Gastrocnemius medialis (tissue), 4 donors: Measurements from ENCODE around the gene ITPKB. TPM values are rescaled to one million over a fixed set of nuclear protein-coding genes. Genes with fewer than 3 reads are reported as not detected.

Source experiments
- ATAC-seq, 2 donors: fragments of 150-250 bp; one replicate each; pipeline ENCODE4 v1.9.1; 2016
- DNase-seq, 2 donors: peaks; one replicate each; pipeline ENCODE4 v3.0.0-alpha.2; 2019
- H3K27ac ChIP-seq, 4 donors: fragments of 200-600 bp; sonication (generic); 1 replicate in 1 of 4; 2 replicates in 3 of 4; pipeline ENCODE4 v1.5.1; 2016 to 2018; ENCODE audit warnings: mild to moderate bottlenecking in 2 of 4, moderate library complexity in 1 of 4
- H3K27me3 ChIP-seq, 3 donors: fragments of 200-600 bp; sonication (generic) in 2 of 3; 1 replicate in 1 of 3; 2 replicates in 2 of 3; pipeline versions ENCODE4 v1.5.1 to v1.6.0; 2016 to 2019; ENCODE audit warnings: mild to moderate bottlenecking in 1 of 3, moderate library complexity in 1 of 3
- H3K36me3 ChIP-seq, 2 donors: fragments of 200-600 bp; sonication (generic) in 1 of 2; one replicate each; pipeline ENCODE4 v1.5.1; 2017 to 2018
- H3K4me1 ChIP-seq, 2 donors: fragments of 200-600 bp; sonication (generic) in 1 of 2; one replicate each; pipeline ENCODE4 v1.5.1; 2016 to 2017; ENCODE audit warnings: mild to moderate bottlenecking in 2 of 2
- H3K4me3 ChIP-seq, 4 donors: fragments of 200-600 bp; sonication (generic) in 3 of 4; 1 replicate in 1 of 4; 2 replicates in 3 of 4; pipeline ENCODE4 v1.5.1; 2016 to 2019; ENCODE audit warnings: mild to moderate bottlenecking in 2 of 4
- H3K9me3 ChIP-seq, 3 donors: fragments of 200-600 bp; sonication (generic) in 2 of 3; 1 replicate in 1 of 3; 2 replicates in 2 of 3; pipeline ENCODE4 v1.5.1; 2016 to 2019
- POLR2A ChIP-seq, 2 donors: fragments of 450-650 bp; IDR thresholded peaks; one replicate each; pipeline ENCODE4 v1.6.1; 2017; ENCODE audit warnings: antibody characterized with exemption in 2 of 2, mild to moderate bottlenecking in 2 of 2, moderate library complexity in 2 of 2
- in situ Hi-C, 4 donors: fragments of 200-750 bp; cut with MboI; loops; one replicate each; pipeline versions ENCODE4 v1.15.0 to v1.8.0; 2017; ENCODE audit warnings: low sequenced_read_pairs in 4 of 4
- intact Hi-C: fragments of 100-400 bp; cut with DNase I; formaldehyde crosslinking; loops from one replicate; pipeline ENCODE4 v1.15.1; 2023; ENCODE audit warnings: low total_unique reads
- total RNA-seq, 4 donors: library from RNA; depleted of rRNA; stranded (reverse); fragments of >200 nt; gene quantifications; one replicate each; pipeline versions ENCODE4 v1.1.0 to v1.2.3, GENCODE V29; 2016
- TF ChIP-seq, protein P1 (sequence below), 5 experiments: fragments of 450-650 bp in 3 of 5; fragments of 200-600 bp in 2 of 5; sonication (generic) in 2 of 5; IDR thresholded peaks in 4 of 5; conservative IDR thresholded peaks in 1 of 5; 1 replicate in 4 of 5; 2 replicates in 1 of 5; pipeline ENCODE4 v1.5.1; 2016 to 2019; ENCODE audit warnings: antibody characterized with exemption in 5 of 5, mild to moderate bottlenecking in 3 of 5, moderate library complexity in 3 of 5

The ITPKB gene
- total RNA-seq, 4 donors from 2014 or later = 7.1 to 13.9 (median 7.8) TPM

DNA sequence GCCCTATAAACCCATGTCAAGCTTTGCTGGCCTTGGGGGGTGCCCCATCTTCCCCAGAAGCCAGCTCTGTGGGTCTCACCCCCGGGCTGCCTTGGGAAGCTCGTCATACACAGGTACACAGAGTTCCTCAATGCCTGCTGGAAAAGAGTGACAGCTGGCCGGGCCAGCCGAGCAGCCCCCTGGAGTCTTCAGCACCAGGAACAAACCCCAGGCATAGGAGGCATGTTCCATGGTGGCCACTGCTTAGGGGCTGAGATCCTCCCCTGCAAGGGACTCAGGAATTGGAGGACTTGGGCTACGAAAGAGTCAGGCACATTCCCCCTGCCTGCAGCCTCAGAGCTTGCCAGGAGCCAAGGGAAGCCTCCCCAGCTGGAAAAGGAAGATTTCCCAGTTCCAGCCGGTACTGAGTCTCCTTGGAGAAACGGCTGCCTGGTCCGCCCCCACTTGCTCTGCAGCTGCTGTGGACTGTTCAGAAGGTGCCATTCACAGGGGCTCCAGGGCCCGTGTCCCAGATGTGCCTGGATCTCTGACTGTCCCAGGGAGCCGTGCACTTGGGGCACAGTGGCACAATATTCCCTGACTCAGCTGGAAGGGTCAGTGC lies 101.0 kb downstream of the ITPKB start:
- in situ Hi-C loops = loop anchor here in 1 of 4 donors (5.0 to 25.0 kb wide), 2 partner anchors 49 to 799 kb away; no protein-coding TSS in a partner anchor
- Histone ChIP-seq H3K36me3 (peaks cover 0 to 7% of the 10 kb centered on the region in 2 donors), H3K27ac (peak overlapping the region; percentile 59 to 71 (median 68)), H3K9me3 (no peaks in the 10 kb centered on the region), H3K4me3 (no peak overlapping the region), H3K27me3 (no peaks in the 10 kb centered on the region), H3K4me1 (peaks cover 26 to 28% of the 10 kb centered on the region in 2 donors)
- TF ChIP-seq, protein P1, sequence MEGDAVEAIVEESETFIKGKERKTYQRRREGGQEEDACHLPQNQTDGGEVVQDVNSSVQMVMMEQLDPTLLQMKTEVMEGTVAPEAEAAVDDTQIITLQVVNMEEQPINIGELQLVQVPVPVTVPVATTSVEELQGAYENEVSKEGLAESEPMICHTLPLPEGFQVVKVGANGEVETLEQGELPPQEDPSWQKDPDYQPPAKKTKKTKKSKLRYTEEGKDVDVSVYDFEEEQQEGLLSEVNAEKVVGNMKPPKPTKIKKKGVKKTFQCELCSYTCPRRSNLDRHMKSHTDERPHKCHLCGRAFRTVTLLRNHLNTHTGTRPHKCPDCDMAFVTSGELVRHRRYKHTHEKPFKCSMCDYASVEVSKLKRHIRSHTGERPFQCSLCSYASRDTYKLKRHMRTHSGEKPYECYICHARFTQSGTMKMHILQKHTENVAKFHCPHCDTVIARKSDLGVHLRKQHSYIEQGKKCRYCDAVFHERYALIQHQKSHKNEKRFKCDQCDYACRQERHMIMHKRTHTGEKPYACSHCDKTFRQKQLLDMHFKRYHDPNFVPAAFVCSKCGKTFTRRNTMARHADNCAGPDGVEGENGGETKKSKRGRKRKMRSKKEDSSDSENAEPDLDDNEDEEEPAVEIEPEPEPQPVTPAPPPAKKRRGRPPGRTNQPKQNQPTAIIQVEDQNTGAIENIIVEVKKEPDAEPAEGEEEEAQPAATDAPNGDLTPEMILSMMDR (IDR thresholded peaks at IDR 0.05 in 4 of 5, conservative IDR thresholded peaks at IDR 0.05 in 1 of 5) = no peak
- no peak for TF ChIP-seq POLR2A (IDR thresholded peaks at IDR 0.05)
- peak in 1 of 2 donors; percentile 14 for DNase-seq
- intact Hi-C loops = loop anchor here (5.0 kb wide), 1 partner anchor 99 kb away; the partner anchor contains the start of gene ITPKB
- peak in 1 of 2 donors; percentile 11 for ATAC-seq

DNA sequence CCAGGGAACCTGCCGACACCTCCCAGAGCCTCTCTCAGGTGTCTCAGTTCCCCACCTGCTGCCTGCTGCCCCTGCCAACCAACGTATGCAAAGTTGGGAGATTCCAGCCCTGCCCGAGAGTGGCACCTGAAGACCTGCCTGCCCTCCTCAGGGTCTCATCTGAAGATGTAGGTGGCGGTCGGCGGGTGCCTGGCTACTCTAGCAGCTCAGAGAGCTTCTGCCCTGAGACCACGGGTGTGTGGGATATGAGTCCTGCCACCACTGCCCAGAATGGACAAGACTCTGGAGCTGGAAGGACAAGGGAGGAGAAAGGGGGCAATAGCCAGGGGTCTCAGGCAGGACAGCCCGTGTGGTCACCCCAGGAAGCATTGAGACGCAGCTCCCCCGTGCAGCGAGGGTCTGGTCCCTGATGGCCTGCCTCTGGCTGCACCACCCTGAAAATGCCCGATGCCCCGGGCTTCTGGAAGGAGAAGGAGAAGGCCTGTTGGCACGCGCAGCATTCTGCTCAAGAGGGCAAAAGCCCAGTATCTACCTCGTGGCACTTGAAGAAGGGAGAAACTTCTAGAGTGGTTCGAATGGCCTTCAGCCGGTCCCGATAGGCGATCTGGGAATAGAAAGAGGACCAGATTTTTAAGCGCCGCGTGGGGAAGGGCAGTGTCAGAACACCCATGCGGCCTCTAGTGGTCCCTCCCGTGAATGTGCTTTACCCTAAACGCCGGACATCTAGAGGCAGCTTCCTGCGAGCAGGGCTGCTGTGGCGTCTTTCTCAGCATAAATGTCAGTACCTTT lies 101.7 kb downstream of the ITPKB start:
- Histone ChIP-seq H3K4me3 (no peak overlapping the region), H3K27me3 (no peaks in the 10 kb centered on the region), H3K4me1 (peaks cover 32 to 33% of the 10 kb centered on the region in 2 donors), H3K9me3 (no peaks in the 10 kb centered on the region), H3K36me3 (peaks cover 0 to 7% of the 10 kb centered on the region in 2 donors), H3K27ac (peak overlapping the region; percentile 59 to 71 (median 68))
- no peak for TF ChIP-seq POLR2A (IDR thresholded peaks at IDR 0.05)
- TF ChIP-seq, protein P1 (IDR thresholded peaks at IDR 0.05 in 4 of 5, conservative IDR thresholded peaks at IDR 0.05 in 1 of 5) = peak; percentile 14 to 66 (median 46)
- in situ Hi-C loops (loop anchor here in 1 of 4 donors (5.0 to 25.0 kb wide), 2 partner anchors 50 to 800 kb away; no protein-coding TSS in a partner anchor), intact Hi-C loops (loop anchor here (5.0 kb wide), 1 partner anchor 100 kb away; the partner anchor contains the start of gene ITPKB)
- peak; percentile 44 to 65 for ATAC-seq
- DNase-seq = peak in 1 of 2 donors; percentile 55

DNA sequence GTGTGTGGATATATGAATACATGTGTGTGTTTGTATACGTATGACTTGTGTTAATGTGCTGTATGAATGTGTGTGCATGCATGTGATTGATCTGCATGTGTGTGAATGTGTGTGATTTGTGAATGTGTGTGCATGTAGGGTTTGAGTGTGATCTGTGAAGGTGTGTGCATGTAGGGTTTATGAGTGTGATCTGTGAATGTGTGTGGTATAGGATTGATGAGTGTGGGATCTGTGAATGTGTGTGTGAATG lies 102.3 kb downstream of the ITPKB start:
- no peak for ATAC-seq
- peak overlapping the region in 1 of 4 donors; percentile 59 for H3K27ac ChIP-seq
- no peak overlapping the region for H3K4me3 ChIP-seq
- in situ Hi-C loops = loop anchor here in 1 of 4 donors (5.0 to 25.0 kb wide), 2 partner anchors 51 to 801 kb away; no protein-coding TSS in a partner anchor
- H3K36me3 ChIP-seq = peaks cover 0 to 7% of the 10 kb centered on the region in 2 donors
- no peaks in the 10 kb centered on the region for H3K27me3 ChIP-seq
- H3K4me1 ChIP-seq = peaks cover 33 to 37% of the 10 kb centered on the region in 2 donors
- intact Hi-C loops = loop anchor here (5.0 kb wide), 1 partner anchor 101 kb away; the partner anchor contains the start of gene ITPKB
- no peak for DNase-seq
- TF ChIP-seq, protein P1 (IDR thresholded peaks at IDR 0.05 in 4 of 5, conservative IDR thresholded peaks at IDR 0.05 in 1 of 5) = no peak
- TF ChIP-seq POLR2A (IDR thresholded peaks at IDR 0.05) = no peak
- H3K9me3 ChIP-seq = no peaks in the 10 kb centered on the region

DNA sequence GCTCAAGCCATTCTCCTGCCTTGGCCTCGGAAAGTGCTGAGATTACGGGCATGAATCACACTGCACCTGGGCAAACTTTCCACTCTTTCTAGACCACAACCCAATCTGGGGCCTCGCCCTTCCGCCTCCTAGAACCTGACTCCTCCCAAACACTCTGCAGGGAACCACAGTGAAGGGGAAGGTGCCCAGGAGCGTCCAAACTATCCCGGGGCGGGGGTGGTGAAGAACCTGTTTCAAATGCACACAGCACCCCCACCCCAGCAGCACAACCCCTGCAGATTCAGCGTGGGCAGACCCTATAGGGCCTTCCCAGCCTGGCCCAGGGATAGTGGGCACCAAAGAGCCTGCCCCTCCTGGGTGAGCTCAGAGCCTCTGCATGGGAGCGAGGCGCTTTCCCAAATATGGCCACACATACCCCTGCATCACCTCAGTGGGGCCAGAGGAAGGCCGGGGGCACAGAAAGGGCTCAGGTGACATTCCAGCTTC lies 103.6 kb downstream of the ITPKB start:
- intact Hi-C loops (loop anchor here (2.0 to 5.0 kb wide), 2 partner anchors 91 to 102 kb away; partner anchors contain the start of gene ITPKB), in situ Hi-C loops (loop anchor here in 1 of 4 donors (5.0 to 25.0 kb wide), 2 partner anchors 52 to 802 kb away; no protein-coding TSS in a partner anchor)
- no peak for ATAC-seq
- peaks cover 0 to 7% of the 10 kb centered on the region in 2 donors for H3K36me3 ChIP-seq
- TF ChIP-seq, protein P1 (IDR thresholded peaks at IDR 0.05 in 4 of 5, conservative IDR thresholded peaks at IDR 0.05 in 1 of 5) = no peak
- TF ChIP-seq POLR2A (IDR thresholded peaks at IDR 0.05) = no peak
- no peaks in the 10 kb centered on the region for H3K27me3 ChIP-seq
- no peak overlapping the region for H3K4me3 ChIP-seq
- H3K4me1 ChIP-seq = peaks cover 33 to 41% of the 10 kb centered on the region in 2 donors
- no peak overlapping the region for H3K27ac ChIP-seq
- no peaks in the 10 kb centered on the region for H3K9me3 ChIP-seq
- DNase-seq = peak in 1 of 2 donors; percentile 10
